Stomach (tissue), 9 donors: Measurements from ENCODE around the gene RAC3. TPM values are rescaled to one million over a fixed set of nuclear protein-coding genes. Genes with fewer than 3 reads are reported as not detected.

Experiments
- DNase-seq, 2 donors: peaks; one replicate each; pipeline versions ENCODE4 v3.0.0 to v3.0.0-alpha.2; 2013 to 2019
- H3K27ac ChIP-seq, 5 donors: fragments of 200-600 bp in 4 of 5; sonication (generic) in 4 of 5; one replicate each; pipeline ENCODE4 v1.5.1; 2013 to 2019; ENCODE audit warnings: mild to moderate bottlenecking in 1 of 5, moderate library complexity in 1 of 5
- H3K27me3 ChIP-seq, 3 donors: fragments of 200-600 bp; sonication (generic); one replicate each; pipeline ENCODE4 v1.5.1; 2017 to 2019; ENCODE audit warnings: mixed run types in 1 of 3
- H3K36me3 ChIP-seq, 4 donors: fragments of 200-600 bp; sonication (generic); 1 replicate in 3 of 4; 2 replicates in 1 of 4; pipeline ENCODE4 v1.5.1; 2016 to 2019
- H3K4me1 ChIP-seq, 4 donors: fragments of 200-600 bp; sonication (generic); one replicate each; pipeline ENCODE4 v1.5.1; 2016 to 2019
- H3K4me3 ChIP-seq, 4 donors: fragments of 200-600 bp; sonication (generic) in 3 of 4; one replicate each; pipeline ENCODE4 v1.5.1; 2016 to 2019; ENCODE audit warnings: mild to moderate bottlenecking in 1 of 4
- H3K9me3 ChIP-seq, 4 donors: fragments of 200-600 bp; sonication (generic); one replicate each; pipeline ENCODE4 v1.5.1; 2016 to 2019
- EP300 ChIP-seq: sonication (generic); formaldehyde crosslinking; IDR thresholded peaks from one replicate; pipeline ENCODE4 v1.6.1; 2017; ENCODE audit warnings: antibody characterized with exemption
- POLR2A ChIP-seq, 4 donors: fragments of 450-650 bp; IDR thresholded peaks; one replicate each; pipeline ENCODE4 v1.6.1; 2016; ENCODE audit warnings: antibody characterized with exemption in 4 of 4, control low read depth in 2 of 4, mild to moderate bottlenecking in 1 of 4, moderate library complexity in 1 of 4
- POLR2AphosphoS5 ChIP-seq, 3 donors: sonication (generic); formaldehyde crosslinking; IDR thresholded peaks; one replicate each; pipeline ENCODE4 v1.6.1; 2016; ENCODE audit warnings: antibody characterized with exemption in 3 of 3
- WGBS, 5 donors: extraction: QIAGEN DNeasy Blood & Tissue Kit in 3 of 5; methylation state at CpG; one replicate each; pipeline versions ENCODE4 v1.1.5 to v1.1.7; 2013 to 2018; 5-methylcytosine and 5-hydroxymethylcytosine counted together
- intact Hi-C: fragments of 100-400 bp; cut with DNase I; formaldehyde crosslinking; loops from one replicate; pipeline ENCODE4 v1.15.1; 2023; ENCODE audit warnings: low total_unique reads
- polyA plus RNA-seq, 3 donors: library from polyadenylated mRNA; stranded (reverse); fragments of 200-250 nt; gene quantifications; one replicate each; pipeline ENCODE4 v1.2.3, GENCODE V29; 2013
- total RNA-seq, 5 donors: library from RNA; depleted of rRNA; stranded (reverse); fragments of >200 nt; gene quantifications; one replicate each; pipeline versions ENCODE4 v1.1.0 to v1.2.3, GENCODE V29; 2014 to 2016
- TF ChIP-seq, protein P1 (sequence below), 7 experiments: fragments of 450-650 bp in 4 of 7; fragments of 200-600 bp in 3 of 7; sonication (generic) in 3 of 7; IDR thresholded peaks; one replicate each; pipeline ENCODE4 v1.5.1; 2016 to 2019; ENCODE audit warnings: antibody characterized with exemption in 7 of 7, control low read depth in 2 of 7, mild to moderate bottlenecking in 1 of 7
- donor health status: healthy with polysubstance abuse.
- donor health status: Bipolar disorder and iron deficiency.
- donor health status: healthy.

RAC3 gene
- total and polyA plus RNA-seq, 8 donors = 1.2 to 24.8 (median 11.6) TPM; not detected in 1

DNA sequence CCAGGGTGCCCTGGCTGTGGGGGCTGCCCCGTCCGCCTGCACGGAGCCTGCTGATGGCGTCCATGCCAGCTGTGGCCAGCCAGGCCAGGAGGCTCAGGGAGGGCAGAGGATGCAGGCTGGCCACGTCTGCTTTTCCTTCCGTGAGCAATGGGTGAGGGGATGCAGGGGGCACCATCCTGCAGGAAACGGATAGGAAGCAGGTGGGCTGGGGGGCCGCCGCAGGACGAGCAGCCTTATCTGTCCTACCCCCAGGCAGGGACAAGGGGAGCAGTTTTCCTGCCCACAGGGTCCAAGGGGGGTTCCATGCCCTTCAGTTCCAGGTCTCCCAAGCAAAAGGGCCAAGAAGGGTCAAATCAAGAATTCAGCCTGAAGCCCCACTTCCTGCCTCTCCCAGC is 27.4 kb downstream of the RAC3 start:
- peak overlapping the region in 1 of 5 donors; percentile 5 for H3K27ac ChIP-seq
- no peaks in the 10 kb centered on the region for H3K9me3 ChIP-seq
- no peaks in the 10 kb centered on the region for H3K27me3 ChIP-seq
- H3K4me3 ChIP-seq = no peak overlapping the region
- WGBS, 5 donors = 74 to 89% (median 85%) methylated on average over 10 of the region's 10 CpGs
- TF ChIP-seq POLR2A (IDR thresholded peaks at IDR 0.05) (no peak), POLR2AphosphoS5 (IDR thresholded peaks at IDR 0.05) (no peak), EP300 (no peak)
- TF ChIP-seq, protein P1, sequence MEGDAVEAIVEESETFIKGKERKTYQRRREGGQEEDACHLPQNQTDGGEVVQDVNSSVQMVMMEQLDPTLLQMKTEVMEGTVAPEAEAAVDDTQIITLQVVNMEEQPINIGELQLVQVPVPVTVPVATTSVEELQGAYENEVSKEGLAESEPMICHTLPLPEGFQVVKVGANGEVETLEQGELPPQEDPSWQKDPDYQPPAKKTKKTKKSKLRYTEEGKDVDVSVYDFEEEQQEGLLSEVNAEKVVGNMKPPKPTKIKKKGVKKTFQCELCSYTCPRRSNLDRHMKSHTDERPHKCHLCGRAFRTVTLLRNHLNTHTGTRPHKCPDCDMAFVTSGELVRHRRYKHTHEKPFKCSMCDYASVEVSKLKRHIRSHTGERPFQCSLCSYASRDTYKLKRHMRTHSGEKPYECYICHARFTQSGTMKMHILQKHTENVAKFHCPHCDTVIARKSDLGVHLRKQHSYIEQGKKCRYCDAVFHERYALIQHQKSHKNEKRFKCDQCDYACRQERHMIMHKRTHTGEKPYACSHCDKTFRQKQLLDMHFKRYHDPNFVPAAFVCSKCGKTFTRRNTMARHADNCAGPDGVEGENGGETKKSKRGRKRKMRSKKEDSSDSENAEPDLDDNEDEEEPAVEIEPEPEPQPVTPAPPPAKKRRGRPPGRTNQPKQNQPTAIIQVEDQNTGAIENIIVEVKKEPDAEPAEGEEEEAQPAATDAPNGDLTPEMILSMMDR (IDR thresholded peaks at IDR 0.05) = no peak
- intact Hi-C loops = no loop called here
- peaks cover 81 to 100% (median 100%) of the 10 kb centered on the region in 4 donors for H3K36me3 ChIP-seq
- H3K4me1 ChIP-seq = peaks cover 4 to 26% (median 15%) of the 10 kb centered on the region in 4 donors
- no peak for DNase-seq

DNA sequence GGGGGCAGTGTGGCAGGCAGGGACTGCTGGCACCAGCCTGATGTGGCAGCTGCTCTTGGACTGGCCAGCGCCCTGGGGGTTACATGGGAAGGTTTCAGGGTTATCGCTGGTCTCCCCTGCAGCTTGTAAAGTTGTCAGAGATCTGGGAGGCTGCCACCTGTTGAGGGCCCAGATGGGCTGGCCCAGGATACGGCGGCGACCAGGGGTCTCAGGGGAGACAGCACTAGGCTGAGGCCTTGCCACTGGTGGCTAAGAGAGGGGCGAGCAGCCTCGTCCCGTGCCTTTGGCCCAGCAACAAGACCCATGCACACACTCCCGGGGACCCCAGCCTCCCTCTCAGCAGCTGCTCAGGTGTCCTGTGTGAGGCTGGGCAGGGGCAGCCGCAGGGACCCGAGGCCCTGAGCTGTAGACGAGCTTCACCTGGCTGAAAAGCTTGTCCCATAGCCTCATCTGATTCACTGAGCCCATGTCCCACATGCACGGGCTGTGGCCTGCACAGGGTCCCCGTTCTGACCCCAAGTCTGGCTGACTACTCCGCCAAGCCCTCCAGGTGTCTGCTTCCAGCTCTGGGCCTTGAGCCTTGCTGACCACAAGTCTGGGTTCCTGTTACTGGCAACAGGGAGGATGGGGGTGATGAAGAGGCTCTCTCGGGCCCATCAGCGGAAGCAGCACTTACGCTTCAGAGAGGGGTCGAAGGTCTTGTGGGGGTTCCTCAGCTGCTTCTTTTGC is 28.0 kb downstream of the RAC3 start:
- TF ChIP-seq EP300 (no peak), POLR2AphosphoS5 (IDR thresholded peaks at IDR 0.05) (no peak), POLR2A (IDR thresholded peaks at IDR 0.05) (no peak)
- TF ChIP-seq, protein P1 (IDR thresholded peaks at IDR 0.05) = no peak
- DNase-seq = no peak
- 70 to 90% (median 80%) methylated on average over 8 to 19 of the region's 19 CpGs for WGBS, 5 donors

DNA sequence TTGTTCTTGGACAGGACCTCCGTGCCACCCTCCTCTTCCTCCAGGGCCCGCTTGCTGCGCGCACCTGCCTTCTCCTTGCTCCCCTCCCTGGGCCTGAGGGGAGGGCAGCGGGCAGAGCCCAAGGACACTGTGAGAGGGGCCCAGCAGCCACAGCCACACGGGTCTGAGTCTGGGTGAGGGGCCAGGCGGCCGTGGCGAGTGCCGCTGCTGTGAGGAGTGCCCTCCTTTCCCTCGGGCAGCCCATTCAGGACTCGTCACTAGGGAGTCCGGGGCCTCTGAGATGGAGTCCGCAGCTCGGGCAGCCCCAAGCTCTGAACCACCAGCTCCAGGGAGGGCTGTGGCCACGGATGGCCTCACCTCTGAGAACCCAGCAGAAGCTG is 28.5 kb downstream of the RAC3 start:
- peaks cover 14 to 26% (median 21%) of the 10 kb centered on the region in 4 donors for H3K4me1 ChIP-seq
- no peak overlapping the region for H3K27ac ChIP-seq
- H3K27me3 ChIP-seq = no peaks in the 10 kb centered on the region
- H3K4me3 ChIP-seq = no peak overlapping the region
- 80 to 88% (median 85%) methylated on average over 6 to 16 of the region's 16 CpGs for WGBS, 5 donors
- no peak for DNase-seq
- H3K9me3 ChIP-seq = no peaks in the 10 kb centered on the region
- TF ChIP-seq EP300 = no peak
- TF ChIP-seq POLR2A (IDR thresholded peaks at IDR 0.05) = no peak
- TF ChIP-seq POLR2AphosphoS5 (IDR thresholded peaks at IDR 0.05) = no peak
- TF ChIP-seq, protein P1 (IDR thresholded peaks at IDR 0.05) = no peak
- intact Hi-C loops = no loop called here
- H3K36me3 ChIP-seq = peaks cover 75 to 94% (median 92%) of the 10 kb centered on the region in 4 donors

More for the DNA sequence above, 28.0 kb downstream of the RAC3 start:
- no peak overlapping the region for H3K27ac ChIP-seq
- peaks cover 8 to 26% (median 16%) of the 10 kb centered on the region in 4 donors for H3K4me1 ChIP-seq
- intact Hi-C loops = no loop called here
- no peak overlapping the region for H3K4me3 ChIP-seq
- H3K9me3 ChIP-seq = no peaks in the 10 kb centered on the region
- H3K36me3 ChIP-seq = peaks cover 81 to 100% (median 98%) of the 10 kb centered on the region in 4 donors
- no peaks in the 10 kb centered on the region for H3K27me3 ChIP-seq

DNA sequence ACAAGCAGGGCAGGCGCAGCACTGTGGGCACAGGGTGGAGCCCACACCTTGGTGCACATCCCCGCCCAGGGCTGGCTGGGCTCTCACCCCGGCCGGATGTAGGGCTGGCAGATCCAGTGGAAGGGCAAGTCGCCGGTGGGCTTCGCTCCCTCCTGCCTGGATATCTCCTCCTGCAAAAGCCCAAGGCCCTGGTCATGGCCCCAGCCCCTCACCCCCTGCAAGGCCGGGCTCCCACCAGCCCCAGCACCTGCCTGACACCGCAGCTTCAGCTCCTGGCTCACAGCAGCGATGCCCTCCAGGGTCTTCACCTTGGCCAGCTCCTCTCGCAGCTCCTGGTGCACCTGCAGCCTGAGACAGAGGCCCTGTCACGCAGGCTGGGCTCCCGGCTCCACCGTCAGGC is 29.1 kb downstream of the RAC3 start:
- WGBS, 5 donors = 79 to 88% (median 84%) methylated on average over 7 to 14 of the region's 14 CpGs
- Histone ChIP-seq H3K9me3 (no peaks in the 10 kb centered on the region), H3K4me1 (peaks cover 15 to 25% (median 24%) of the 10 kb centered on the region in 4 donors), H3K27me3 (no peaks in the 10 kb centered on the region), H3K36me3 (peaks cover 69 to 88% (median 86%) of the 10 kb centered on the region in 4 donors), H3K27ac (no peak overlapping the region), H3K4me3 (no peak overlapping the region)
- intact Hi-C loops = no loop called here
- DNase-seq = no peak
- TF ChIP-seq POLR2A (IDR thresholded peaks at IDR 0.05) = no peak
- TF ChIP-seq POLR2AphosphoS5 (IDR thresholded peaks at IDR 0.05) = no peak
- TF ChIP-seq, protein P1 (IDR thresholded peaks at IDR 0.05) = no peak
- no peak for TF ChIP-seq EP300
